Measurements from ENCODE around the gene GAB2. TPM values are rescaled to one million over a fixed set of nuclear protein-coding genes. Genes with fewer than 3 reads are reported as not detected.

The GAB2 gene
- total and polyA plus RNA-seq, 2 of the 13 experiments (the other 11 are each of a cell fraction or from before 2014, with no cell fraction given): 4.1 to 8.6 TPM

GRCh38 chr11:78290293-78291176 is 127.1 kb downstream of the GAB2 start (continued):
- TF ChIP-seq SIX4 (CRISPR knock-in tag; IDR thresholded peaks at IDR 0.05) (peak; percentile 95), DDIT3 (CRISPR knock-in tag; IDR thresholded peaks at IDR 0.05) (0 out of 2 replicates have a peak, but pooled peaks have one; percentile 52), KLF9 (CRISPR knock-in tag; IDR thresholded peaks at IDR 0.05; ENCODE audit: low read depth) (peak; percentile 89), HIC2 (CRISPR knock-in tag; IDR thresholded peaks at IDR 0.05; ENCODE audit: low read depth) (peak; percentile 45), ARNTL (CRISPR knock-in tag; IDR thresholded peaks at IDR 0.05) (peak; percentile 87), ZNF142 (CRISPR knock-in tag; IDR thresholded peaks at IDR 0.05) (no peak), NFKBIZ (CRISPR knock-in tag; IDR thresholded peaks at IDR 0.05) (peak; percentile 92; the same call in 1 of the 2 replicates), ZFX (CRISPR knock-in tag; IDR thresholded peaks at IDR 0.05; ENCODE audit: low read depth) (peak; percentile 47; the same call in 1 of the 2 replicates), BCL6 (CRISPR knock-in tag; IDR thresholded peaks at IDR 0.05) (peak; percentile 97), ZNF644 (CRISPR knock-in tag; IDR thresholded peaks at IDR 0.05; ENCODE audit: low read depth) (peak; percentile 99), FUBP1 (CRISPR knock-in tag; IDR thresholded peaks at IDR 0.05; ENCODE audit: borderline replicate concordance) (peak; percentile 44; the same call in 1 of the 2 replicates), SALL1 (CRISPR knock-in tag; IDR thresholded peaks at IDR 0.05) (peak; percentile 95; the same call in 1 of the 2 replicates), NCOR1 (IDR thresholded peaks at IDR 0.05; ENCODE audit: borderline replicate concordance, low read length) (peak; percentile 94)
- TF ChIP-seq, protein P1, sequence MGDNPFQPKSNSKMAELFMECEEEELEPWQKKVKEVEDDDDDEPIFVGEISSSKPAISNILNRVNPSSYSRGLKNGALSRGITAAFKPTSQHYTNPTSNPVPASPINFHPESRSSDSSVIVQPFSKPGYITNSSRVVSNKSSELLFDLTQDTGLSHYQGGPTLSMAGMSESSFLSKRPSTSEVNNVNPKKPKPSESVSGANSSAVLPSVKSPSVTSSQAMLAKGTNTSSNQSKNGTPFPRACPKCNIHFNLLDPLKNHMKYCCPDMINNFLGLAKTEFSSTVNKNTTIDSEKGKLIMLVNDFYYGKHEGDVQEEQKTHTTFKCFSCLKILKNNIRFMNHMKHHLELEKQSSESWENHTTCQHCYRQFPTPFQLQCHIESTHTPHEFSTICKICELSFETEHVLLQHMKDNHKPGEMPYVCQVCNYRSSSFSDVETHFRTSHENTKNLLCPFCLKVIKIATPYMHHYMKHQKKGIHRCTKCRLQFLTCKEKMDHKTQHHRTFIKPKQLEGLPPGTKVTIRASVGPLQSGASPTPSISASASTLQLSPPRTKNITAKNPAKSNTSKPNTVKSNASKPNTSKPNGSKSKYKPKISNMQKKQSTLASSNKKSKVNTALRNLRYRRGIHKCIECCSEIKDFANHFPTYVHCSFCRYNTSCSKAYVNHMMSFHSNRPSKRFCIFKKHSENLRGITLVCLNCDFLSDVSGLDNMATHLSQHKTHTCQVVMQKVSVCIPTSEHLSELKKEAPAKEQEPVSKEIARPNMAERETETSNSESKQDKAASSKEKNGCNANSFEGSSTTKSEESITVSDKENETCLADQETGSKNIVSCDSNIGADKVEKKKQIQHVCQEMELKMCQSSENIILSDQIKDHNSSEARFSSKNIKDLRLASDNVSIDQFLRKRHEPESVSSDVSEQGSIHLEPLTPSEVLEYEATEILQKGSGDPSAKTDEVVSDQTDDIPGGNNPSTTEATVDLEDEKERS (CRISPR knock-in tag; IDR thresholded peaks at IDR 0.05): peak; percentile 95
